ENCODE results near the gene MYO1H. TPM values are rescaled to one million over a fixed set of nuclear protein-coding genes. Genes with fewer than 3 reads are reported as not detected.

MYO1H gene
- total RNA-seq, 1 experiment from 2014 or later = not detected

DNA sequence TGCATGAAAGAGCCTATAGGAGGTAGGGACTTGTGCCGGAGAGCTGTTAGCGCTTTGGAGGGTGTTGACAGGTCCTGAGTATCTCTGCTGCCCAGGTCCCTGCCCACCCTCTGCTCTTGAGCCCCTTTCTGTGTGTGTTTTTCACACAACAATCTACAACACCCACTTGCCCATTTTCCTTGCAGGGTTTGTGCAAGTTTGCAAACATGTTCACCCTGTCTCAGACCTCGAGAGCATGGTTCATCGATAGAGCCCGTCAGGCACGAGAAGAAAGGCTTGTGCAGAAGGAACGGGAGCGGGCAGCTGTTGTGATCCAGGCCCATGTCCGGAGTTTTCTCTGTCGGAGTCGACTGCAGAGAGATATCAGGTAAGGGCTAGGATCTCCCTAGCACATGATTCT is 135.6 kb downstream of the MYO1H start:
- peaks cover 14% of the 10 kb centered on the region for H3K4me1 ChIP-seq (ENCODE audit: low read length)
- H4K20me1 ChIP-seq (ENCODE audit: insufficient read depth, low read depth, low read length) = no peaks in the 10 kb centered on the region
- H3K79me2 ChIP-seq (ENCODE audit: low read length) = peaks cover 18% of the 10 kb centered on the region
- no peaks in the 10 kb centered on the region for H3K36me3 ChIP-seq (ENCODE audit: insufficient read depth, low read length)
- no peaks in the 10 kb centered on the region for H3K27me3 ChIP-seq (ENCODE audit: low read length)
- no peak overlapping the region for H2AFZ ChIP-seq (ENCODE audit: low read length)
- DNase-seq = no peak
- no peak overlapping the region for H3K9ac ChIP-seq (ENCODE audit: low read length)
- no peak overlapping the region for H3K27ac ChIP-seq (ENCODE audit: low read length)
- H3K9me3 ChIP-seq (ENCODE audit: low read length) = no peaks in the 10 kb centered on the region
- H3K4me2 ChIP-seq (ENCODE audit: low read depth, low read length, poor library complexity, severe bottlenecking) = no peak overlapping the region
- H3K4me3 ChIP-seq (ENCODE audit: low read length) = no peak overlapping the region
- H3K9me2 ChIP-seq (replicated peaks; ENCODE audit: insufficient read depth, low read length) = no peaks in the 10 kb centered on the region

DNA sequence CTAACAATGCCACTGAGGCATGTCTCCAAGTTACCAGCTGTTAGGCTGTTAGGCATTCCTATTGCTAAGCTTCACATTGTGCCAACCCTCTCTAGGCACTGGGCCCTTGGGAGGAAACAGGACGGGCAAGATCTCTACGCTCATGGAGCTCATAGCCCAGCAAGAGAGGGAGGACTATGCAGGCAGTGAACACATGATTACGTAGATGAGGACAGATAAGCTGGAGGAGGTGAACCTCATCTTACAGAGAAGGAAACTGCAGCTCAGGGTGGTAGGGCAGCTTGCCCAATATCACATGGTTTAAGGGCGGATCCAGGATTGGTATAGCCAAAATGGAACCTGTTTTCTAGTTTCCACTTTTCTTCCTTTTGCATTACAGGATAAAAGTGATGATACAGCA is 137.5 kb downstream of the MYO1H start:
- Histone ChIP-seq H4K20me1 (ENCODE audit: insufficient read depth, low read depth, low read length) (no peaks in the 10 kb centered on the region), H3K27ac (ENCODE audit: low read length) (no peak overlapping the region), H2AFZ (ENCODE audit: low read length) (no peak overlapping the region), H3K27me3 (ENCODE audit: low read length) (no peaks in the 10 kb centered on the region), H3K4me1 (ENCODE audit: low read length) (no peaks in the 10 kb centered on the region), H3K9me3 (ENCODE audit: low read length) (no peaks in the 10 kb centered on the region), H3K36me3 (ENCODE audit: insufficient read depth, low read length) (peaks cover 2% of the 10 kb centered on the region; the same call in 1 of the 2 replicates), H3K79me2 (ENCODE audit: low read length) (no peaks in the 10 kb centered on the region; the same call in 1 of the 2 replicates), H3K4me3 (ENCODE audit: low read length) (no peak overlapping the region), H3K9me2 (replicated peaks; ENCODE audit: insufficient read depth, low read length) (no peaks in the 10 kb centered on the region), H3K4me2 (ENCODE audit: low read depth, low read length, poor library complexity, severe bottlenecking) (no peak overlapping the region), H3K9ac (ENCODE audit: low read length) (no peak overlapping the region)
- DNase-seq = no peak

DNA sequence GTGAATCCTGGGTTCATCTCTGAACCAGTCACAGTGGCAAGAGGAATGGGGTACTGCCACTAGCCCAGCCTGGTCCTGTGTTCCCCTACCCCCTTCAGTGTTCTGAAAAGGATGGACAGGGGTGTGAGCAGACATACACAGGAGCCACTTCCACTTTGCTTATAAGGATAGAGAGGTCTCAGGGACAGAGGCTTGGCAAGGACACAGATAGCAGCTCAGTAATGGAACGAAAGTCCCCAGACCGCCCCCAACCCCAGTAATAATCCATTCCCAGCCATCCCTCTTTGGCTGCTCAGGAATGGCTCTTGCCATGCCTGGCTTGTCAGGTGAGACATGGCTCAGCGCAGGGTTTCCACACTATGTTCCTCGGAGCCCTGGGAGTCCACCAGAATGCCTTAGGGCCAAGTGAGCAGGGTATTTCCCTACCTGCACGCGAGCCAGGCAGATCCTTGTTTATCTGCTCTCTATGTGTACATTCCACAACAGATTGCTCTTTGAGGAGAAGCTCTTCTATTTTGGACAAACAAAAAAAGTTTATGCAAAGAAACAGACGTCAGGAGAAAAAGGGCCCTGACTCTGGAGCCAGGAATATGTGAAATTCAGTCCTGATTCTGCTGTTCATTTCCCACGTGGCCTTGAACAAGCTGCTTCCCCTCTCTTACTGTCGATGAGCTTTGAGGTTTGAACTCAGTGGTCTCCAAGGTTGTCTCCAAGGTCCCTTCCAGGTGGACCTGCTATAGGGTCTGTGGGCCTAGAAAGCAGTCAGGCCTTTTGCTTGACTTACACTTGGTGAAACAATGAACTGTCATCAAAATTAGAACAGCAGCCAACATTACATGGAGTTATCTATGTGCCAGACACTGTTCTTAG is 139.7 kb downstream of the MYO1H start:
- H3K79me2 ChIP-seq (ENCODE audit: low read length) = no peaks in the 10 kb centered on the region
- H2AFZ ChIP-seq (ENCODE audit: low read length) = no peak overlapping the region
- peaks cover 6% of the 10 kb centered on the region for H3K36me3 ChIP-seq (ENCODE audit: insufficient read depth, low read length)
- no peak overlapping the region for H3K27ac ChIP-seq (ENCODE audit: low read length)
- no peaks in the 10 kb centered on the region for H3K9me2 ChIP-seq (replicated peaks; ENCODE audit: insufficient read depth, low read length)
- no peaks in the 10 kb centered on the region for H4K20me1 ChIP-seq (ENCODE audit: insufficient read depth, low read depth, low read length)
- no peak for DNase-seq
- no peak overlapping the region for H3K4me2 ChIP-seq (ENCODE audit: low read depth, low read length, poor library complexity, severe bottlenecking)
- H3K27me3 ChIP-seq (ENCODE audit: low read length) = no peaks in the 10 kb centered on the region
- no peaks in the 10 kb centered on the region for H3K4me1 ChIP-seq (ENCODE audit: low read length)
- no peaks in the 10 kb centered on the region for H3K9me3 ChIP-seq (ENCODE audit: low read length)
- no peak overlapping the region for H3K4me3 ChIP-seq (ENCODE audit: low read length)
- H3K9ac ChIP-seq (ENCODE audit: low read length) = no peak overlapping the region

DNA sequence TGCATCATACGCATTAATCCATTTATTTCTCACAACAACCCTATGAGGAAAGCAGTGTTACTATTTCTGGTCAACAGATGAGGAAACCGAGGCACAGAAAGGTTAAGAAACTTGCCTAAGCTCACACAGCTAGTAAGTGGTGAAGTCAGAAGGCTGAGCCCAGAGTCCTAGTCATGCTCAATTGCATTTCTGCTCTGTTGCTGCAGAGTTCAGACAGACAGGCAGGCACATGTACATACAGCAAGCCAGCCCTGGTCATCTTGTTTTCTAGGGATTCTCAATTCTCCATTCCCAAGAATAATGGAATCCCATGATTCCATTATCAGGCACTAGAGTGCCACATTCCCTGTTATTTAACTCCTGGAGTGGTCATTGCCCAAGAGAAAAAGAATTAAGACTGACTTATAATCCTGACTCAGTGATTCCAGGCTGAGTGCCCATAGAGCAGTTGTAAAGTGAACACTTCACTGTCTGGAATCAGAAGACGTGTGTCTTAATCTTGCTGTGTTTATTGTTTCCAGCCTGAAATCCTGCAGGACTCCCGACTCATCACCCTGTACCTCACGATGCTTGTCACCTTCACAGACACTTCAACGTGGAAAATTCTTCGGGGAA is 140.5 kb downstream of the MYO1H start:
- no peaks in the 10 kb centered on the region for H3K4me1 ChIP-seq (ENCODE audit: low read length)
- no peak for DNase-seq
- peaks cover 6% of the 10 kb centered on the region for H3K36me3 ChIP-seq (ENCODE audit: insufficient read depth, low read length)

DNA sequence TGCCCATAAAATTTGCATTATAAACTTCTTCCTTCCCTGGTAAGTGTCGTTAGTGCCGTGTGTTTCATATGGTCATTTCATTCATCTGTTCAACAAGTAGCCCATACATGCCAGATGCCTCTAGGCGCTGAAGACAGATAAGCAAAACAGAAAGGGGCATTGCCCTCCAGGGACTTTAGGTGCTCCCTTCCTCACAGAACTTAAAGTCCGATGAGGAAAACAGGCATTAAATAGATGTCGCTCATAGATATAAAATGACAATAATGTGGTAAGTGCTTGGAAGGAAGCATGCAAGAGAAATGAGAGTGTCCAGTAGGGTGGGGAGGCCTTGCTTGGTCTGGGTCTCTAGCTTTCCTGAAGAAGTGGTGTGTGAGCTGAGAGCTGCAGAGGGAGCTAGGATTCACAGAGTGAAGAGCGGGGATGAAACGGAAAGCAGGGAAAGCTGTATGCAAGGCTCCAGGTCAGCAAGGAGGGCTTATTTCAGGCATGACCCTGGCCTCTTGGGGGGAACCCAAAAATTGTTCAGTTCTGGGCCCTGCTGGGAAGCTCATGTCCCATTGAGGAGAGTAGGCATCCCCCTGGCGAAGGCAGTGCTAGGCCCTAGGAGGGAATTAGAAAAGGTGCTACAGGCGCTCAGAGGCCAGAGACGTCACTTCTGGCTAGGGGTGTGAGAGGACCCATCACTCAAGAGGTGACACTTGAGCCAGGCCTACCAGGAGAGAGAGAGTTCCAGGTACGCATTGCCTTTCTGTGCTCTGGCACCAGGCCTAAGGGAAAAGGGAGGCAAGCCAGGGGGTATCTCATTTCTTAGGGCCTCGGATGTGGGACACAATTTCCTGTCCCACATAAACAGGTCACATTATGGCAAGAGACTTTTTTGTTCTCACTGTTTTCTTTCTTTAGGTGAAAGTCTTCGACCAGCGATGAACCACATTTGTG is 141.6 kb downstream of the MYO1H start:
- H3K9me3 ChIP-seq (ENCODE audit: low read length) = no peaks in the 10 kb centered on the region
- no peak overlapping the region for H3K27ac ChIP-seq (ENCODE audit: low read length)
- no peaks in the 10 kb centered on the region for H3K4me1 ChIP-seq (ENCODE audit: low read length)
- no peak overlapping the region for H2AFZ ChIP-seq (ENCODE audit: low read length)
- H3K36me3 ChIP-seq (ENCODE audit: insufficient read depth, low read length) = peaks cover 6% of the 10 kb centered on the region
- no peak overlapping the region for H3K4me2 ChIP-seq (ENCODE audit: low read depth, low read length, poor library complexity, severe bottlenecking)
- no peak overlapping the region for H3K4me3 ChIP-seq (ENCODE audit: low read length)
- no peak for DNase-seq
- no peaks in the 10 kb centered on the region for H3K27me3 ChIP-seq (ENCODE audit: low read length)
- H3K79me2 ChIP-seq (ENCODE audit: low read length) = no peaks in the 10 kb centered on the region
- no peaks in the 10 kb centered on the region for H4K20me1 ChIP-seq (ENCODE audit: insufficient read depth, low read depth, low read length)
- H3K9ac ChIP-seq (ENCODE audit: low read length) = no peak overlapping the region
- H3K9me2 ChIP-seq (replicated peaks; ENCODE audit: insufficient read depth, low read length) = no peaks in the 10 kb centered on the region

More for the DNA sequence above, 140.5 kb downstream of the MYO1H start:
- no peak overlapping the region for H3K9ac ChIP-seq (ENCODE audit: low read length)
- H3K79me2 ChIP-seq (ENCODE audit: low read length) = no peaks in the 10 kb centered on the region
- H3K27me3 ChIP-seq (ENCODE audit: low read length) = no peaks in the 10 kb centered on the region
- H3K9me3 ChIP-seq (ENCODE audit: low read length) = no peaks in the 10 kb centered on the region
- no peak overlapping the region for H3K4me3 ChIP-seq (ENCODE audit: low read length)
- no peaks in the 10 kb centered on the region for H3K9me2 ChIP-seq (replicated peaks; ENCODE audit: insufficient read depth, low read length)
- no peak overlapping the region for H3K27ac ChIP-seq (ENCODE audit: low read length)
- no peak overlapping the region for H2AFZ ChIP-seq (ENCODE audit: low read length)
- H4K20me1 ChIP-seq (ENCODE audit: insufficient read depth, low read depth, low read length) = no peaks in the 10 kb centered on the region
- H3K4me2 ChIP-seq (ENCODE audit: low read depth, low read length, poor library complexity, severe bottlenecking) = no peak overlapping the region

DNA sequence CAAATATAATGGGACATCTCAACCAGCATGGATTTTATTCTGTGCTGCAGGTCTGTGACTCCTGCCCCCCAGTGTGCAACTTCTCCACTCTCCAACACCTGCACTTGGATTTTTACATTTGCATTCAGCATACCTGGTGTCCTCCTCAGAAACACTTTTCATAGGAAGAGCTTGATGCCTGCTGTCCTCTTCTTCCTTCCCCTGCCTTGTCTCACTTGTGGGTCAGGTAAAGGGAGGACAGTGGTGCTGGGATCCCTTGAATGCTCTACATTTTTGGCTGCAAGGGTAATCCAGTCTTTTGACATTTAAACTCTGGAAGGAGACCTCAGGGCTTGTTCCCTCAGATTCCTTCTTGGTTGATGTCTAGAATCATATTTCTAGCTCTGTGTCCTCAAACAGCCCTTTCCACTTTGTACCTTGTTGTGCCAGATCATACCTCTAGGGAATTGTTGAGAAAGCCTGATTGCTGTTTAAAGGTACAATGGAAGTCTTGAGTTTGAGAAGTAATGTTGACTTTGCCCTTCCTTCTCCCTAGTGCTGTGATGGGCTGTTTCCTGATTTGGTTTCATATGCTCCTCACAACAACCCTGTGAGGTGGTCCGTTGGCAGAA is 142.4 kb downstream of the MYO1H start:
- Histone ChIP-seq H3K79me2 (ENCODE audit: low read length) (no peaks in the 10 kb centered on the region), H4K20me1 (ENCODE audit: insufficient read depth, low read depth, low read length) (no peaks in the 10 kb centered on the region), H2AFZ (ENCODE audit: low read length) (no peak overlapping the region), H3K4me2 (ENCODE audit: low read depth, low read length, poor library complexity, severe bottlenecking) (no peak overlapping the region), H3K4me1 (ENCODE audit: low read length) (no peaks in the 10 kb centered on the region), H3K27ac (ENCODE audit: low read length) (no peak overlapping the region), H3K9ac (ENCODE audit: low read length) (no peak overlapping the region), H3K9me2 (replicated peaks; ENCODE audit: insufficient read depth, low read length) (no peaks in the 10 kb centered on the region), H3K36me3 (ENCODE audit: insufficient read depth, low read length) (peaks cover 9% of the 10 kb centered on the region), H3K9me3 (ENCODE audit: low read length) (no peaks in the 10 kb centered on the region), H3K27me3 (ENCODE audit: low read length) (no peaks in the 10 kb centered on the region), H3K4me3 (ENCODE audit: low read length) (no peak overlapping the region)
- no peak for DNase-seq

DNA sequence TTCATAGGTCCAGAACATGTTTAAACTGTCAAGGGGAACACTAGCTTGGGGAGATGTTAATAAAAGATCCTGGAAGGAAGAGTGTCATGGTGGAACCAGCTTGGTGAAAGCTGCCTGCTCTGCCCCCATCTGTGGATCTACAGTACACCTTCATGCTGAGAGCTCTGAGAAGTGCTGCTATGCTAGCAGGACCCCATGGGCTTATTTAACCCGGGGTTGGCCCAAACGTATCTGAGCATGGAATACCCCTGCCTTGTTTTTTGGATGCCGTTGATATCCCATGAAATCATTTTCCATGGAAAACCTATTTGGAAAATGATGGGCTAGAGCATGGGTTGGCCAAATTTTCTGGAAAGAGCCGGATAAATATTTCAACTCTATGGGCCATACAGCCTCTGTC is 144.0 kb downstream of the MYO1H start:
- H4K20me1 ChIP-seq (ENCODE audit: insufficient read depth, low read depth, low read length) = no peaks in the 10 kb centered on the region
- H3K4me1 ChIP-seq (ENCODE audit: low read length) = no peaks in the 10 kb centered on the region
- H3K9me3 ChIP-seq (ENCODE audit: low read length) = no peaks in the 10 kb centered on the region
- no peaks in the 10 kb centered on the region for H3K79me2 ChIP-seq (ENCODE audit: low read length)
- no peak for DNase-seq
- no peak overlapping the region for H3K9ac ChIP-seq (ENCODE audit: low read length)
- H3K4me2 ChIP-seq (ENCODE audit: low read depth, low read length, poor library complexity, severe bottlenecking) = no peak overlapping the region
- H3K4me3 ChIP-seq (ENCODE audit: low read length) = no peak overlapping the region
- peaks cover 14% of the 10 kb centered on the region for H3K36me3 ChIP-seq (ENCODE audit: insufficient read depth, low read length)
- H3K27me3 ChIP-seq (ENCODE audit: low read length) = no peaks in the 10 kb centered on the region
- no peak overlapping the region for H2AFZ ChIP-seq (ENCODE audit: low read length)
- no peak overlapping the region for H3K27ac ChIP-seq (ENCODE audit: low read length)
- no peaks in the 10 kb centered on the region for H3K9me2 ChIP-seq (replicated peaks; ENCODE audit: insufficient read depth, low read length)
